B cell (primary cell): ENCODE data around the gene KCND2.

ENCODE experiments used
- CTCF ChIP-seq: fragments of 200-600 bp; IDR thresholded peaks from one replicate; pipeline ENCODE4 v1.8.0; 2022; ENCODE audit warnings: antibody characterized with exemption, mild to moderate bottlenecking
- EZH2 ChIP-seq: IDR thresholded peaks from 2 replicates; pipeline ENCODE4 v1.6.1; 2012; ENCODE audit warnings: borderline replicate concordance, low read depth, mild to moderate bottlenecking, moderate library complexity, low read length; ENCODE audit not compliant: insufficient read depth, poor library complexity, severe bottlenecking

DNA sequence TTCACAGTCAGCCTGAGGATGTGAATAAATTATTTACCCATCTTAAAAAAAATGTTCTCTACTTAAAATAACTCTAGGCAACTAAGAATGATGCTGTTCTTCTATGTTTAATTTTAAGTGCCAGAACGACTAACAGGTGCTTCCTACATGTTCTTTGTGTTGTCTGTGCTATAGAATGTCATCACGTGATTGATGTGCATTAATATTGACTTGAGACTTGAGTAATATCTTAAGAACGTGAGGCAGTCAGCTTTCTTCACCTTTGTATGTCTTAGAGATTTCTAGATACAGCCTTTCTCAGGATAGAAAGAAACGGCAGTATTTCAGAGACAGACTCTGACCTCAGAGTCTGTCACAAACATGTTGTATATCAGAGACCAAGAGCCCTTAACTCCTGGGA, 274.6 kb downstream of the KCND2 start:
- TF ChIP-seq CTCF (no peak), EZH2 (no peak)
